Frontal cortex (tissue), 4 donors: ENCODE measurements around the gene ATP8A2. TPM values are rescaled to one million over a fixed set of nuclear protein-coding genes. Genes with fewer than 3 reads are reported as not detected.

Source experiments
- DNase-seq, 2 donors: peaks; one replicate each; pipeline ENCODE4 v3.0.0; 2012; ENCODE audit warnings: low spot score in 2 of 2
- FAIRE-seq: peaks from 2 replicates; lab custom pipeline; 2012; peaks lifted over from hg19 to GRCh38; lab: Jason Lieb, UNC
- total RNA-seq: library from RNA; depleted of rRNA; stranded (reverse); fragments of >200 nt; gene quantifications from one replicate; pipeline ENCODE4 v1.2.3, GENCODE V29; 2014
- donor health status: control.
- donor health status: control.
- donor health status: control.

ATP8A2 gene
- total RNA-seq, 1 donor from 2014 or later = 63.6 TPM

DNA sequence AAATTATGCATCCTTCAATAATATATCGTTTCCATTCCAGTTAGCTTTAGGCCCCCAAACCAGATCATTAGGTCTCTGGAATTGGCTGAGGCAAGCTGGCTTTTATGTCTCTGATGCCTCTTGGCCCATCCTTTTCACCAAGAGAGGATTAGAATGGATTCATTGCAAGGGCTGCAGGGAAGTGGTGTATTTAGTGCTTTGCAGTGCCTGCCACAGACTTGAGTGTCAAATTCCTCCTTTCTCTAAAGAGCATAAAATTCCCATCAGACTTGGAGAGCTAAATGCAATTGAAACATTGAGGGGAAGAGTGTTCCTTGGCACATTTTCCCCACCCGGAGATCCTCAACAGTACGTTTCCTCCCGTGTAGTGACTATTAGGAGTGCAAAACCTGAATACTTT lies 302.6 kb downstream of the ATP8A2 start:
- DNase-seq = no peak
- FAIRE-seq = no peak

DNA sequence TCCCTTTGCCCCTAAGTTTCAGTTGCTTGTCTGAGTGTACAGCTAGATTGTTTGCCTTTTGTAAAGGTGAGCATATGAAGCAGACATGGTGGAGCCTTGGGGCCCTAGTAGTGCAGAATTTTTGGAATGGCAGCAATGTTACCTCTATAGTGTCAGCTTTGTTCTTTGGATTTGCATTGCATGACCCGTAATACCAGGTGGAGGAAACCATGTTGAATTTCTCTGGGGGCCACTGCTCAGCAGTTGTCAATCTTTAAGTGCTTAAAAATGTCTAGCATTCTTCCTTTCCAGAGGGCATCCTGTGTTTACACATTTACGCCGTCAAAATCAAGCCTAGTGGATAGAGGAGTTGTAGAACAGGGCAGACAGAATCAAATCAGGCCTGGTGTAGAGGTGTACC lies 303.3 kb downstream of the ATP8A2 start:
- DNase-seq (no peak), FAIRE-seq (no peak)

DNA sequence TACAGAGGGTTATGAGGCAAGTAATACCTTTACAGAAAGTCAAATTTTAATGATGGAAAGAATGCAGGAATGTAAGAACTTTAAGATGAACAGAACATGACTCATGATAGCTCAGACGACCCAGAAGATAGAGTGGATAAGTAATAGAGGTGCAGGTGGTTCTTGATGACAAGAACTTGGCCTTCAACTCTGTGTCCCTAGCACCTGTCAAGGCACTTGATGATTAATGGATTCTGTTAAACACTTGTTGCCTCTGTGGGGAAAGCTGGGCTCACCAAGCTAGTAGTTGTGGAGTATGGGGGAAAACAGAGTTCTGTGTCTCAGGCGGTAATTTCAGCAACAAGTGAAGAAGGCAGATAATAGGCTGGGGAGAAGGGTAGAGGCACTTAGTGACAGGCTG lies 306.2 kb downstream of the ATP8A2 start:
- DNase-seq = no peak
- no peak for FAIRE-seq

DNA sequence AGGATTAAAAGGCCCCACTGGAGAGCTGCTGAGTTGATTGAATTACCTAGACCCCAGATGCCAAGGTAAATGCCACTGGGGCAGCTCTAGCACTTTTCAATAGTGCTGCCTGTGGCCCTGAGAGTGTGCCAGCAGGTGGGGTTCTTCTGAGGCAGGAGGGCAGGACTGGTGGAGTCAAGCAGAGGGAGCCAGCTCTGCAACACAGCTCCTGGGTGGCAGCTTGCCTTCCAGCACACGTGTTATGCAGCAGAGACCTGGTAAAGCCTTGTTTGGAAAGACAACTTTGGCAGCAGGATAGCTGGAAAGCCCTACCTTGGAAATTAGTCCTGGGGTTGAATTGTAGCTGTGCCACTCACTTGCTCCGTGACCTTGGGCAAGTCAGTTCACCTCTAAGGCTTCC lies 306.6 kb downstream of the ATP8A2 start:
- FAIRE-seq = no peak

DNA sequence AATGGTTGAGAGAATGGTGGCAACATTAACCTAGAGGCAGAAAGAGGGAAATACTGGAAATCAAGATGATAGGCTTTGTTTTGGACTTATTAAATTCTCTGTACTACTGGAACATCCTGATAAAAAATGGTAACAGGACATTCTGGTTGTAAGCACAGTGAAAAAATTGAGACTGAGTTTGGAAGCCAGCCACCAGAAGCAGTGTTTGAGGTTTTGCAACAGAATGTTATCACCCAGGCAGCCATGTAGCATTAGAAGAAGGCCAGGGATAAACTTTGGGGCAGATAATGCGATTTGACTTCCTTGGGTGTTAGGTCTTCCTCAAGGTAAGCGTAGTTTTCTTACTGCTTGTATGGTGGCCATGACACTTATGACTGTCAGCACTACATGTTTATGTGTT lies 307.4 kb downstream of the ATP8A2 start:
- FAIRE-seq (no peak), DNase-seq (no peak)

More for the DNA sequence above, 306.6 kb downstream of the ATP8A2 start:
- DNase-seq = no peak

DNA sequence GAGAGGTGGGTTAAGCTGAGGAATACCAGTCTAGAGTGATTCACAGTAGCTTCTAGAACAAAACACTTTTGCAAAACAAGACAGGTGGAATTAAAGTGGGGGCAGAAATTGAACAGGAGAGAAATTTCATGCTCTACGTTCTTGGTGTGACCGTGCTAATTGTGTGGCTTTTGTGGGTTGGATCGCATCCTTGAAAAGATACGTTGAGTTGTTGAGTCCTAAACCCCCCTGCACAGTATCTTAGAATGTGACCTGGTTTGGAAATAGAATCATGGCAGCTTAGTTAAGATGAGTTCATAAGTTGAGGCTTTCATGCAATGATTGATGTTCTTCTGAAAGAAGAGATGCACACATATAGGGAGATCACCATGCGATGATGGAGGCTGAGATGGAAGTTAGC lies 308.2 kb downstream of the ATP8A2 start:
- DNase-seq (no peak), FAIRE-seq (no peak)

DNA sequence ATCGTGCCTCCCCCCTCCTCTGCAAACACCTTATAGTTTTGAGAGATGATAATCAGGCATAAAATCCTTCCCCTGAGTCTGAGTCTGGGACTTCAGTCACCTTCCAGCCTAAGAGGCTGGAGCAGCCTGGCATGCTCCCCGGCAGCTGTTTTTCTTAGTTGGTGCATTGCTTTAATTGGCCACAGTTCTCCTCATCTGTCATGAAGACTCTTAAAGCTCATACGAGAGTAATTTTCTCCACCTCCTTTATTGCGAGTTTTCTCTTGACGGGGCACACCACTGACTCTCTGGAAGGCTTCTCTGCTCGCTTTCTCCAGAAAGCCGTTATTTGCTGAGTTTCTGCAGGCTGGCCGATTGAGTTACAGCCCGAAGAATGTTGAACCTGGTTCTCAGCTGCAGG lies 310.5 kb downstream of the ATP8A2 start:
- FAIRE-seq (no peak), DNase-seq (no peak)

DNA sequence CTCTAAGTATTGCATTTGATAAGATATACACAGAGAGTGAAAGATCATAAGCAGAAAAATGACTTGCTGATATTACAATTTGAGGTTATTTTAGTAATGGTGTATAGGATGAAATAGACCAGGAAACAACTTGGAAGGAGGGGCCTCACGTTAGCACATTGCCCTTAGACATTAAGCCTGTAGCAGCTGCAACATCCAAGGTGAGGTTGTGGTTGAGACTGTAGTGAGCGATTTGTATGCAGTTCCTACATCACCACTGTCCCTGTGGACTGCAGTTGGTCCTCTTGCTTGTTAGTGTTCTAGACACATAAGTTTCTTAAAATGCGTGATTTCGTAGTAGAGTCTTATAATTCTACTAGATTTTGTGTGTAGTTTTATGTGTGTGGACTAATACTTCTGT lies 311.3 kb downstream of the ATP8A2 start:
- DNase-seq = no peak
- FAIRE-seq = no peak

DNA sequence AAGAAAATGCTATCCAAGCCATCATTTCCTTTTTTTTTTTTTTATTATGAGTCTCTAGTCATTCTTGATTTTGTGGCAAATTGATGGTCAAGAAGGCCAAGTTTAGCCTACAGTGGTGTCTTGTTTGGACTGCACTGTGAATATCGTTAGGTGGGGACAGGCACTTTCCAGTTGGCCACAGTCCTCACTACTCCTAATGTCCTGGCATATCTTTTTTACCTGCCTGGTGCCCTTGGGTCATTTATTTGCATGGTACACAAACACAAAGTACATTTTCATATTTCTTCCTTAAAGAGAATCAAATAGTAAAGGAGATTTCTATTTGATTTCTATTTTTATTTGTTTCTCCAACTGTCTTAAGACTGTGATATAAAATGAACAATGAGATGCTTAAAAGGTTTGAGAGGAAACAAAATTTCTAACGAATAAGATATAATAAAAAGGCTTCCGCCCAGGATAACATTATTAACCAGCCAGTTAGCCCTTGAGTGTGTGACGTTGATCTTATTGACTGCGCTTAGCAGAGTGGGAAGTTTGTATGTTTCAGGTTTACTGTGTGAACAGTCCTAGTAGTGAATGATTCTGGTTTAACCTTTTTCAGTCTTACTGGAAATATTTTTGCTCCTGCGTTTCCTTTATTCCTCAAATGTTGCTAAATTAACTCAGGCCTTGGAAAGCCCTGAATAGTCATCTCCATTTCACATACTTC lies 312.0 kb downstream of the ATP8A2 start:
- FAIRE-seq = no peak

DNA sequence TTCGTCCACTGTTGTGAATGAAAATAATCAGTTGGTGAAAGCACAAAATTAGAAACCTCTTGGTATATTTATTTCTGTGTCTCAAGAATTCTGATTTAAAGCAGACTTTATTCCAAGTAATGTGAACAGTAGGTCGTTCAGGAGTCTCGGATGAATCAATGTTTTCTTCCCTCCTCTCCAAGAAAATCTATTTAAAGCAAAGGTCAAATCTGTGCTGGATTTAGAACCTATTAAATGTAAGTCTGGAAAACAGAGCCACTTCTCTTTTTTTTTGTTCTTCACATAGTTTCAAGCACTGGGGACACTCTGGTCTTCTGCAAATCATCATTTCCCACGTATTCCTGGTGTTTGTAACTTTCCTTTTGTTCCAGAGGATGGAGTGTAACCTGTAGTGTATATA lies 312.7 kb downstream of the ATP8A2 start:
- no peak for DNase-seq
- no peak for FAIRE-seq

More for the DNA sequence above, 312.0 kb downstream of the ATP8A2 start:
- no peak for DNase-seq

DNA sequence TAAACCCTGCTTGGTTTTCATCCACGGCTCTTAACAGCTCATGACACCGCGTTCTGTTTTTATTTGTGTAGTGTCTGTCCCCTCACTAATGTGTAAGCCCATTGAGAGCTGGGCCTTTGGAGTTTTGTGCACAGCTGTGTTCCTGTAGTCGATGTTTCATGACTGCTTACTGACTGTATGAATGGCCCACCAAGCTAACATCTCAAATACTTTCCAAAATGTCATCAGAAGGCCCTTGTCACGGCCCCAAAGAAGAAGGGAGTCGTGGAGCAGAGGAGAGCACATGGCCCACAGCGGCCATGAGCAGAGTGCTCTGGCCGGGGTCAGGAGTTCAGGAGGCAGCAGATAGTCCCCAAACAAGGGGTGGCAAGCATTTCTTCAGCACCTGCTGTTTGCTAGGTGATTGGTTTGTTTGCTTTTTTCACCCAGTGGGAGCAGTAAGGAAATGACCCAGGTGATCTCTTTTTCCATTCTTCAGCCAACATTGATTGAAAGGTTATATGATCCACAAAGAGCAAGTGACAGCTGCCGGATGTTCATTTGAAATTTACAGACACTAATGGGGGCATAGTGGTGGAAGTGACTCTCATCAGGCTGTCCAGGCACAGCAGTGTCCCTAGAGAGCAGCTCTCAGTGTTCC lies 315.2 kb downstream of the ATP8A2 start:
- FAIRE-seq = no peak

DNA sequence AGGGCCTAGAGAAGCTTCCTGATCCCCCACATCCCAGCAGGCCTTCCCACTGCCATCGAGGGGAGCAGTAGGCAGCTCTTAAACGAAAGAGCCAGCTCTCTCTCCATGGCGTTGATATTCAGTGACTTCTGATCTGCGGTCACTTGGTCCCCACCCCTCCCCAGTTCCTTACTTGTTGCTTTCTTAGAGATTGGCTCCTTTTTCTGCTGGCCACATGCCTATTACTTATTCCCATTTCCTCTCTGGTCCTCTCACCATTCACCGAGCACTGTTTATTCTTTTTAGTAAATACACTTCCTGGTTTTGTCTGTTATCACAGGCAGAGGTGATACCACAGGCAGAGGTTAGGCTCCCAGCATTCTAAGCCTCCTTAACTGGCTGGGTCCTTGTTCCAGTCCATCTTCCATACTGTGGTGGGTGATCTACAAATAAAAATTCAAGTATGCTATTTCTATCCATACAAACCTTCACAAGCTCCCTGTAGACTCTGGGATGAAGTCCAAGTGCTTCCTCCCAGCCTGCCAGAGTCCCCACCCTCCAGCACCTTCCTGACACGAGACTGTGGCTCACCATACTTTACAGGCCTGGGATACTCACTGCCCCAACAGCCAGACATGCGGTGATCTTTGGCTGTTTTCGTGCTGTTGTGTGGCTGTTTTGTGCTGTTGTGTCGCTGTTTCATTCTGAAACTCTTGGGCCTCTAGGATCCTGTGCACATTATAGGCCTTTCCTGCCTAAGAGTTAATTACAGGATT lies 315.9 kb downstream of the ATP8A2 start:
- FAIRE-seq = no peak
- no peak for DNase-seq

More for the DNA sequence above, 315.2 kb downstream of the ATP8A2 start:
- DNase-seq = no peak

DNA sequence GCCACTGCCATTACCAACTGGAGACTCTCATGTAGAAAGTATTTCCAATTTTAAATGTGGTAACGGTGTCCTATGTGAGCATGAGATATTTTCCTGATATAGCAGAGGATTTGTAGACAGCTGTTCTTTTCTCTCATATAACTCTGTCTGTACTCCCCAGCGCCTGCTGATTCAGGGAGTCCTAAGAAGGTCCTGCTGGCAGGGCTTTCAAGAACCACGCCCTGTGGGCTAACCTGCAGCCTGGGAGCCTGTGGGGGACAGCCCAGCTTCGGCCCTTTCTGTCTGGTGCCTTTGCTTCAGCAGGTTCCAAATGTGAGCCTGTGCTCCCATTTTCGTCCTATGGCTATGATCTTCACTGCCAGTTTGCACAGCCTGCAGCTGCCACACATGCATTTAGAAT lies 316.8 kb downstream of the ATP8A2 start:
- DNase-seq (no peak), FAIRE-seq (no peak)

DNA sequence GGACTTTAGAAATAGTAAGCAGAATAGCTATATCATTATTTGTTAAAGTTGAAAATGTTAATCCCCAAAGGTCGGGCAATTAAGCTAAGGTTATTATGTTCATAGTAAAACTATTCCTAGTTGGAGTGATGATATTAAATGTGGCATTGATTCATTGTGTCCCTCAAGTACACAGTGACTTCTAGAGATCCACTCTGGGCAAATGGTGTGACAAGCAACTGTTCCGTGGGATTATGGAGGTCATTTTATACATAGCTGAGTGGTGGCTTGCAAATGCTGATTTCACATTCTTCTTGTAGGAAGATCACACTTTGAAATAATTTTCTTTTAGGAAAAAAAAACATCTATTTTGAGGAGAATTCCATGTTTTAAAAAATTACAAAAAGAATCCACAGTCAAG lies 317.8 kb downstream of the ATP8A2 start:
- FAIRE-seq (no peak), DNase-seq (no peak)

DNA sequence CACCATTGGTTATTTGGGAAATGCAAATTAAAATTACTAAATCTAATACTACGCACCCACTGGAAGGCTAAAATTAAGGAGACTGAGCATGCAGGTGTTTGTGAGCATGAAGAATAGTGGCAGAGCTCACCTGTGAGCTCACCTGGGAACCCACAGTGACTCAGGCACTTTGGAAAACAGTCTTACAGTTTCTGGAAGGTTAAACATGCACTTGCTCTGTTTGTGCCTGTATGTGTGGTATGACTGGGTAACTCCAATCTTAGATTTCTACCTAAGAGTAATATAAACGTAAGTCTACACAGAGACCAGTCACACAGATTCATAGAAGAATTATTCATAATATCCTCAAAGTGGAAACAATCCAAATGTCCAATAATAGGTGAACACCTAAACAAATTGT lies 318.8 kb downstream of the ATP8A2 start:
- DNase-seq (no peak), FAIRE-seq (no peak)

DNA sequence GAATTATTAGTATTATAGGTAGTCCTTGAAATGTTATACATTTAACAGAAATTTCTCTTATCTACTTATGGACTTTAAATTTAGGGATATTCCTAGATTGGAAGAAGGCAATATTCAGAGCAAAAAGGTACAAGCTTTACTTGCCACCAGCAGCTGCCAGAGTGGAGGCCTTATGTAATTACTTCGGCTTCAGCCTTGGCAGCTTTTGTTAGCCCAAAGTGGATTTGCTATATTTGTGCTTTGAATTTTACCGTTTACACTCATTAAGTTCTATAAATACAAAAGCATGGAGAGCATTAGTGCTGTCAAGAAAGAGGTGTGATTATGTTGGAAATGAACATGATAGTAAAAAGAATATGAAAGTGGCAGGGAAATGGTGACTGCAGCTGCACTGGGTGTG lies 319.9 kb downstream of the ATP8A2 start:
- peak in 1 of 2 donors; percentile 11 for DNase-seq
- no peak for FAIRE-seq

DNA sequence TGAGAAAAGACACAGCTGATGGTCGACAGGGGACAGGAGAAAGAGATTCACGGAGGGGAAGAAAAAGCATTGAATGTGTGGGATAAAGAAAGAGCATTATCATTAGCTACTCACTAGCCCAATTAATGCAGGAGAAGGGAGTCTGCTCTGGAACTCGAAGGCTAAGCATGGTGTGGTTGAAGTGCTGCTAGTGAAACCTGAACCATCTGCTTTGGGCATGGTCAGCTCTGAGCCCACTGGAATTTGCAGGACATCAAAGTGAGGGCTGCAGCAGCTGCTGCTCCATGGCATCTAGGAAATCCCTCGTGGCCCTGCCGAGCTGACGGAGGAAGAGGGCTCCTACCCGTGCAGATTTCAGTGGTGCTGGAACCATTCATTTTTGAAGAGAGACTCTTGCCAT lies 320.3 kb downstream of the ATP8A2 start:
- FAIRE-seq (no peak), DNase-seq (no peak)

DNA sequence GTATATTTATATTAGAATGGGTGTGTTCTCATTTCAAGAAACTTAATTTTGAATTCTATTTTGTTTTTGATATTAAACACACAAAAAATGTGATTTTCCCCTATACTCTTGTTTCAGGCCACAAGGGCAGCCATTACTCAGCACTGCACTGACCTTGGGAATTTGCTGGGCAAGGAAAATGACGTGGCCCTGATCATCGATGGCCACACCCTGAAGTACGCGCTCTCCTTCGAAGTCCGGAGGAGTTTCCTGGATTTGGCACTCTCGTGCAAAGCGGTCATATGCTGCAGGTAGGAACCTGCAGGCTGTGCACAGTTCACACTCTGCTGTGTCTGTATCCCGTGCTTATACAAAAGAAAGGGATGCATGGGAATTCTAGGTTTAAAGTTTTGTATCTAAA lies 327.3 kb downstream of the ATP8A2 start:
- no peak for FAIRE-seq
- no peak for DNase-seq

DNA sequence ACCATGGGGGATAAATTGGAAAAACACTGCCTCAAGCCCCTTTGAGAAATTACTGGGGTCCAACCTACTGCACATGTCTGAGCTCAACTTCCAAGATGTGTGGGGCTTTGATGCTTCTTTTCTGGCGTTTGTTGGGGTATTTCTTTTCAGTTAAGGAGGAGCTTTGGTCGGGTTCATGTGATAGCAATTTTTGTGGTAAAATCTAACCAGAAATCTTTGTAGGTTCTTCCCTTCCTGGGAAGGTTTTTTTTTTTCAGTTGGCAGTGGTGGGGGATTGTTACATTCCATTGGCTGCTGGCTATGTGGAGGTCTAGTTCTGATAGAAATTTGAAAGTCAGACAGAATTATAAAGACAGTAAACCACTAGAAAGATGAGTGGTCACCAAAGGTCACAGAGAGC lies 327.8 kb downstream of the ATP8A2 start:
- DNase-seq = no peak

DNA sequence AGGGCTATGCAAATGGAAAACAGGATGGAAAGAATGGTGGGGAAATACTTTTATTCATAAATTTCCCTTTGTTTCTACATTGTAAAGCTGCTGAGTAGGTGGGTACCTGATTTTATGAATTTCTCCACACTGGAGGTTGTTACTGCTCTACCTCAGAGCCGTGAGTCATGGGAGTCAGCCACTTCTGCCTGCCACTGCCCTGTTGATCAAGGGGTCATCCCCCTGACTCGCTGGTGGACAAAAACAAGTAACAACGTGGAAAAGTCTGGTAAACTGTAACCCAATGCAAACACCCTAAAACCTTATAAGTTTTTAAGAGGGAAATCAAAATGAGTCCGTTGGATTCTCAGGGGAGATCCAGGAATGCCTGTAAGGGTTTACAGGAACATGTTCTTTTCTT lies 329.5 kb downstream of the ATP8A2 start:
- DNase-seq (no peak), FAIRE-seq (no peak)

More for the DNA sequence above, 327.8 kb downstream of the ATP8A2 start:
- FAIRE-seq = no peak

DNA sequence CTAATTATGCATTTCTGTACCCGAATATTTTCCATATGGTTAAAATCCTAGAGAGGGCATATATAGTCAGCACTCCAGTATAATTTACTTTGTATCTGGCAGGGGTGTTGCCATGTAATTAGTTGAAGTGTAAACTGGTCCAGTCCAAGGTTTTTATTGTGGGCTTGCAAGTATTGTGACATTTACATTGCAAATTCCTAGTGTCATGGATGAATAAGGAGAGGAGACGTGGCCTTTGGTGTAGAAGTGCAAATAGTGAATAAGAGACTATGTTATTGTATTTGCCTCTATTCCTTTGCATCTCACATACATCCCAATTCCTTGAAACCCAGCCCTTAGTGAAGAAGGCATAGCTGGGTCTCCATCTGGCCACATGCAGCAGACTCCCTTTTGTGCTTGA lies 330.6 kb downstream of the ATP8A2 start:
- DNase-seq (no peak), FAIRE-seq (no peak)
